Activated CD8-positive, alpha-beta T cell treated with anti-CD3 and anti-CD28 coated beads, Interleukin-2, amount 10 ng/mL, durations not matched to agents 7 days and 5 days (primary cell): ENCODE measurements around the gene KYAT1. TPM values are rescaled to one million over a fixed set of nuclear protein-coding genes. Genes with fewer than 3 reads are reported as not detected.
"Not testable (repeated sequence)": the region's sequence is repeated elsewhere in the genome, so short reads cannot be mapped to it uniquely, and the experiment has no call there.

Experiments
- ATAC-seq: fragments of 150-1000 bp; cut with Tn5 transposase; one replicate; pipeline ENCODE4 v1.10.0; 2021; ENCODE audit warnings: moderate library complexity
- CTCF ChIA-PET: fragments of 350-600 bp; sonication (Branson Sonifier 250); formaldehyde crosslinking; loops from one replicate; lab custom pipeline; 2021; ENCODE audit warnings: antibody characterized with exemption; lab: Charles Lee
- POLR2A ChIA-PET: fragments of 350-600 bp; sonication (Branson Sonifier 250); formaldehyde crosslinking; loops from one replicate; lab custom pipeline; 2021; ENCODE audit warnings: antibody characterized with exemption; lab: Charles Lee
- DNase-seq: peaks from one replicate; pipeline ENCODE4 v3.0.0-alpha.2; 2020
- H3K27ac Mint-ChIP-seq: one replicate; pipeline ENCODE4 v1.8.0; 2021; ENCODE audit warnings: mild to moderate bottlenecking, mixed read lengths
- H3K27me3 Mint-ChIP-seq: one replicate; pipeline ENCODE4 v1.8.0; 2021; ENCODE audit warnings: low read depth, mixed read lengths
- H3K36me3 Mint-ChIP-seq: one replicate; pipeline ENCODE4 v1.8.0; 2021; ENCODE audit warnings: low read depth, mixed read lengths
- H3K4me1 Mint-ChIP-seq: one replicate; pipeline ENCODE4 v1.8.0; 2021; ENCODE audit warnings: low read depth, mixed read lengths
- H3K4me3 Mint-ChIP-seq: one replicate; pipeline ENCODE4 v1.8.0; 2021; ENCODE audit warnings: mild to moderate bottlenecking, mixed read lengths
- H3K9me3 Mint-ChIP-seq: one replicate; pipeline ENCODE4 v1.8.0; 2022; ENCODE audit warnings: mixed read lengths; ENCODE audit not compliant: insufficient read depth
- total RNA-seq, 2 experiments: library from RNA; stranded (reverse); gene quantifications; one replicate each; pipeline ENCODE4 v1.2.3, GENCODE V29; 2021

Gene KYAT1
- total RNA-seq, 2 experiments from 2014 or later = 12.6 to 13.0 TPM

DNA sequence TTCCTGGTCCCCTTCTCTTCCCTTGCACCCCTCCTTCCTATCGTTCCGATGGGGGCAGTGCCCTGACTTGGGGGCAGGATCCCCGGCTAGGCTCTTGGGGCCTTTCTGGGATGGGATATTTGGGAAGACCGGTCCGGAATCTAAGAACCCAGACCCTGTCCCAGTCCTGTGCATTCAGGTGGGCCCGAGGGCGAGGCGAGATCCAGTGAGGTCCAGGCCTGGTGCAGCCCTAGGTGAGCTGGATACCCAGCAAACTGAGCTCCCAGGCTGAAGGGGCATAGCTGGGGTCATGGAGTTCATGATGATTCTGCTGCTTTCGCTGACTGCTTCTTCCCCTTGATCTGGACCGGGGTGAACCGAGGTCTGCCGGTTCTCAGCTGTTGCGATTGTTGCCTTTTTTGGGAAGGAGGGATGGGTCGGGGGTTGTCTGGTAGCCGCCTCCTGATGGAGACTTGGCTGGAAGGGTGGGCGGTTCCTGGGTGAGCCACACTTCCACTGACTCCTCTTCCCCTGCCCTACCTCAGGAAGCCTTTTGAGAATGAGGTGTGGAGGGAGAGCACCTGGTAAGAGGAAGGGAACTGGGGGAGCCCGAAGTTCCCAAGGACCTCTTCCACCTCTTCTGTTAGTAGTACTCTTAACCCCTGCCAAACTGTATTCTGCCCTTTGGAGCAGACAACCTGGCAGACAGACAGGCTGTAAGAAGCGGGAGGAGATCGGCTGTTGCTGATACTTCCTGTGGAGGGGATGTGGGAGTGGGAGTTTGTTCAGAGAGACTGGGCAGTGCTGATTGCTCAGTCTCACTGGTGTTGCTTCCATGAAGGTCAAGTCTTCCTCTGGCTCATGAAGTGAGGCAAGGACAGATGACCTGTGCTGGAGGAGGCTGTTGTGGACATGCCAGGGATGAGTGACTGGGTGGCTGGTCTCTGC, 1.2 kb upstream of the KYAT1 start:
- peak overlapping the region; percentile 96 for H3K4me3 Mint-ChIP-seq
- H3K27me3 Mint-ChIP-seq = no peaks in the 10 kb centered on the region
- POLR2A ChIA-PET = interaction anchor here (0.6 to 2.2 kb wide), 4 partner anchors 18 to 199 kb away, joined by 3 to 20 read pairs (median 3); partner anchors contain the start of gene SH3GLB2
- no peaks in the 10 kb centered on the region for H3K9me3 Mint-ChIP-seq
- ATAC-seq (no peak), DNase-seq (peak; percentile 34)
- peaks cover 38% of the 10 kb centered on the region for H3K36me3 Mint-ChIP-seq
- H3K4me1 Mint-ChIP-seq = peaks cover 55% of the 10 kb centered on the region
- CTCF ChIA-PET = interaction anchor here (0.6 to 2.9 kb wide), 6 partner anchors 8 to 65 kb away, joined by 3 to 13 read pairs (median 6); partner anchors contain the start of gene ENDOG
- H3K27ac Mint-ChIP-seq = peak overlapping the region; percentile 89

DNA sequence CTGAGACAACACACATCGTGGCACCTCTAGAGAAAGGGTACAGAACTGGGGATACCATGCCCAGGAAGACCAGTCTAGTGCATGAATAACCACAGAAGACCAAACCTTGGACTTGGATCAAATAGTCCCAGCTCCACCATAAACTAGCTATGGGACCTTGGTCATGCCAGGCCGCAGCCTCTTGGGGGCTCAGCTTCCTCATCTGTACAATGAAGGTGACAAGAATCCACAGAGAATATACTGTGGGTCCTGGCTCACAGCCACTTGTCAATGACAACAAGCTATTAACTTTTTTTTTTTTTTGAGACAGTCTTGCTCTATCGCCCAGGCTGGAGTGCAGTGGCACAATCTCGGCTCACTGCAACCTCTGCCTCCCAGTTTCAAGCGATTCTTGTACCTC, 3.9 kb downstream of the KYAT1 start:
- CTCF ChIA-PET = interaction anchor here (0.6 to 2.8 kb wide), 7 partner anchors 9 to 266 kb away, joined by 3 to 23 read pairs (median 3); partner anchors contain the start of gene ENDOG
- Mint-ChIP-seq H3K27ac (no peak overlapping the region), H3K9me3 (no peaks in the 10 kb centered on the region), H3K4me3 (no peak overlapping the region), H3K4me1 (peaks cover 23% of the 10 kb centered on the region), H3K27me3 (no peaks in the 10 kb centered on the region), H3K36me3 (peaks cover 6% of the 10 kb centered on the region)
- POLR2A ChIA-PET = interaction anchor here (0.6 to 0.7 kb wide), 4 partner anchors 47 to 315 kb away, joined by 3 to 5 read pairs (median 3); no protein-coding TSS in a partner anchor
- ATAC-seq (no peak), DNase-seq (no peak)

DNA sequence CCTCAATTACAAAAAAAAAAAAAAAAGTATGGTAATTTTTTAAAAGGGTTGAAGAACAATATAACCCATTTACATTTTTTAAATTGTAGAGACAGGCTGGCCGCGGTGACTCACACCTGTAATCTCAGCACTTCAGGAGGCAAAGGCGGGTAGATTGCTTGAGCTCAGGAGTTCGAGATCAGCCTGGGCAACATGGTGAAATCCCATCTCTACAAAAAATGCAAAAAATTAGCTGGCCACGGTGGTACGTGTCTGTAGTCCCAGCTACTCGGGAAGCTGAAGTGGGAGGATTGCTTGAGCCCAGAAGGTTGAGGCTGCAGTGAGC, 10.8 kb downstream of the KYAT1 start:
- H3K4me3 Mint-ChIP-seq, DNase-seq, H3K4me1 Mint-ChIP-seq, H3K36me3 Mint-ChIP-seq, H3K9me3 Mint-ChIP-seq, POLR2A ChIA-PET, ATAC-seq, H3K27me3 Mint-ChIP-seq, H3K27ac Mint-ChIP-seq: not testable (repeated sequence)
- CTCF ChIA-PET = interaction anchor here (1.3 to 2.9 kb wide), 4 partner anchors 10 to 232 kb away, joined by 3 to 17 read pairs (median 4); no protein-coding TSS in a partner anchor

DNA sequence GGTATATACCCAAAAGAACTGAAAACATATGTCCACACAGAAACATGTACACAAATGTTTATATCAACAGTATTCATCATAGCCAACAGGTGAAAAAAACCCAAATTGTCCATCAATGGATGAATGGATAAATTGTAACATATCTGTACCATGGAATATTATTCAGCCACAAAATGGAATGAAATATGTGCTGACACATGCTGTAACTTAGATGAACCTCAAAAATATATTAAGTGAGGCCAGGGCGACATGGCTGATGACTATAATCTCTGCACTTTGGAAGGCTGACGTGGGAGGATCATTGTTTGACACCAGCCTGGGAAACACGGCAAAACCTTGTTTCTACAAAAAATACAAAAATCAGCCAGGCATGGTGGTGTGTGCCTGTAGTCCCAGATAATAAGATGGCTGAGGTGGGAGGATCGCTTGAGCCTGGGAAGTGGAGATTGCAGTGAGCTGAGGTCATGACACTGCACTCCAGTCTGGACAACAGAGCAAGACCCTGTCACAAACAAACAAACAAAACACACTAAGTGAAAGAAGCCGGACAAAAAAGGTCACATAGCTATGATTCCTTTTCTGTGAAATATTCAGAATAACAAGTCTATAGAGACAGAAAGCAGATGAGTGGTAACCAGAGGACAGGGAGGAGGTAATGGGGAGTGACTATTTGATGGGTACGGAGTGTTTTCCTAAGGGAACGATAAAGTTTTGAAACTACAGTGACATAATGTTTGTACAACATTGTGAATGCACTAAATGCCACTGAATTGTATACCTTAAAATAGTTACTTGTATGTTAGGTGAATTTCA, 11.4 kb downstream of the KYAT1 start:
- Mint-ChIP-seq H3K4me3 (no peak overlapping the region), H3K4me1 (peaks cover 6% of the 10 kb centered on the region), H3K27ac (no peak overlapping the region), H3K27me3 (no peaks in the 10 kb centered on the region), H3K36me3 (peaks cover 6% of the 10 kb centered on the region), H3K9me3 (no peaks in the 10 kb centered on the region)
- DNase-seq (no peak), ATAC-seq (no peak)
- ChIA-PET POLR2A (no interaction called here), CTCF (interaction anchor here (1.3 to 2.9 kb wide), 4 partner anchors 10 to 232 kb away, joined by 3 to 17 read pairs (median 4); no protein-coding TSS in a partner anchor)

DNA sequence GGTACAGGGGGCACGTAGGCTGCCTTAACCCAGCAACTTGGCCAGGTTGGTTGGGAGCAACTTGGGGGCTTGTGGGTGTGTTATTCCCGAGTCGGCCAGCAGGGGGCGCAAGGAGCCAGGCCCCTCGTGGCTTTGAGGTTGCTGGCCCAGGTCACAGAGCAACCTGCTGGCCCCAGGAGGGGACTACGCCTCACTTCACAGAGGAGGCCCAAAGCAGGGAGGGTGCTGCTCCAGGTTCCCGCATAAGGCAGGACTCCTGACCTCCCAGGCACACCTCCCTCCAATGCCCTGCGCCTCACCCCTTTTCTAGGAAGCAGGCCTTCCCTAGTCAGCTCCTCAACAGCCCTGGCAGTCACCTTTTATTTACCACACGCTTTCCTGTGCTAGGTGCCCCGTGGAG, 18.1 kb downstream of the KYAT1 start:
- ChIA-PET CTCF (interaction anchor here (0.6 to 10.6 kb wide), 8 partner anchors 11 to 173 kb away, joined by 3 to 160 read pairs (median 6); partner anchors contain the start of gene MIGA2), POLR2A (interaction anchor here (0.7 kb wide), 1 partner anchor 64 kb away, joined by 3 read pairs; no protein-coding TSS in a partner anchor)
- Mint-ChIP-seq H3K27ac (no peak overlapping the region), H3K27me3 (no peaks in the 10 kb centered on the region), H3K4me1 (peaks cover 11% of the 10 kb centered on the region), H3K9me3 (no peaks in the 10 kb centered on the region), H3K36me3 (no peaks in the 10 kb centered on the region), H3K4me3 (no peak overlapping the region)
- DNase-seq (peak; percentile 91), ATAC-seq (peak; percentile 98)

DNA sequence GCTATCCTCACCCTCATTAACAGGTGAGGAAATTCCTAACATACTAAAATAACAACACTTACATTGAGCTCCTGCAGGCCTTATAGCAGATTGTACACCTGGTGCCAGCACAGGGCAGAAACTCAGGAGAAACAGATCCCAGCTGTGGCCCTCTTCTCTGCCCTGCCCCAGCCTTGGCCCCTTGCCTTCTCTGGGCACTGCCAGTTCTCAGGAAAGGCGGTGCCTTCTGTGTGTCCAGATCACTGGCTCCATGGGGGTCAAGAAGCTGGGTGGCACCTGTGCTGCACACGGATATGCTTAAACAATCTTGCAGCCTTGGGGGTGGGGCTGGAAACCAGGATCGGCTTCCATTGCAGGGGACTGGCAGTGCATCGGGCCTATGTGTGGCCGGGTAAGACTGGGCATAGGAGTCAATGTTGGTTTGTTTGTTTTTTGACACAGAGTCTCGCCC, 19.3 kb downstream of the KYAT1 start:
- H3K4me1 Mint-ChIP-seq = peaks cover 11% of the 10 kb centered on the region
- POLR2A ChIA-PET = interaction anchor here (0.9 kb wide), 1 partner anchor 585 kb away, joined by 4 read pairs; no protein-coding TSS in a partner anchor
- CTCF ChIA-PET = interaction anchor here (0.8 to 10.6 kb wide), 5 partner anchors 9 to 174 kb away, joined by 3 to 160 read pairs (median 7); partner anchors contain the start of genes KYAT1, LRRC8A and MIGA2
- no peak overlapping the region for H3K4me3 Mint-ChIP-seq
- no peak for DNase-seq
- ATAC-seq = no peak
- no peaks in the 10 kb centered on the region for H3K36me3 Mint-ChIP-seq
- no peak overlapping the region for H3K27ac Mint-ChIP-seq
- no peaks in the 10 kb centered on the region for H3K9me3 Mint-ChIP-seq
- no peaks in the 10 kb centered on the region for H3K27me3 Mint-ChIP-seq

DNA sequence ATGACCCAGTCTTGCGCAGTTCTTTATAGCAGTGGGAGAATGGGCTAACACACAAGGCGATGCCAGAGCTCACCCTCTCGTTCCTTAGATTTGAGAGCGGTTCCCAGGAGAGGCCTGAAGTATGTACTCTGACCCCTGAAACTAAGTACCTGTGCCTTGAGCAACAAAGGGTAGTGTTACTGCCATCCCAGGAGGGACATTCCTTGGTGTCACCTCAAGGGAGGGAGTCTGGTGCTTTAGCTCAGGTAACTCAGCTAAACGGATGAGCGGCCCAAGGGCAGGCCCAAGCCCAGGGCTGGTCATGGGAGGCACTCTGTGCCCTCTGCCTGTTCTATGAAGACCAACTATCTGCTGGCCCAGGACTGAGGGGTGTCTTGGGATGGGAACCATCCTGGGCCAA, 20.2 kb downstream of the KYAT1 start:
- POLR2A ChIA-PET = interaction anchor here (1.0 kb wide), 1 partner anchor 213 kb away, joined by 3 read pairs; no protein-coding TSS in a partner anchor
- CTCF ChIA-PET = interaction anchor here (0.5 to 10.6 kb wide), 4 partner anchors 8 to 562 kb away, joined by 3 to 160 read pairs (median 12); partner anchors contain the start of genes KYAT1 and LRRC8A
- Mint-ChIP-seq H3K36me3 (no peaks in the 10 kb centered on the region), H3K4me1 (peaks cover 11% of the 10 kb centered on the region), H3K4me3 (no peak overlapping the region), H3K27me3 (no peaks in the 10 kb centered on the region), H3K27ac (no peak overlapping the region), H3K9me3 (no peaks in the 10 kb centered on the region)
- ATAC-seq = no peak
- DNase-seq = no peak

DNA sequence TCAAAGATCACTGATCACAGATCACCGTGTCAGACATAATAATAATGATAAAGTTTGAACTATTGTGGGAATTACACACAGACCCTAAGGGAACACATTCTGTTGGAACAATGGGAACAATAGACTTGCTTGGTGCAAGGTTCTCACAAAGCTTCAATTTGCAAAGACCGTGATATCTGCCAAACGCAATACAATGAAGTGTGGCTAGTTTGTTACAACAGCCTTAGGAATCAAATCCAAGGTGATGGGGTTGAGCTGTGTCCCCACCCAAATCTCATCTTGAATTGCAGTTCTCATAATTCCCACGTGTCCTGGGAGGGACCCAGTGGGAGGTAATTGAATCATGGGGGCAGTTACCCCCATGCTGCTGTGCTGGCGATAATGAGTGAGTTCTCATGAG, 20.8 kb downstream of the KYAT1 start:
- H3K4me3 Mint-ChIP-seq = no peak overlapping the region
- H3K36me3 Mint-ChIP-seq = no peaks in the 10 kb centered on the region
- no peaks in the 10 kb centered on the region for H3K27me3 Mint-ChIP-seq
- DNase-seq (no peak), ATAC-seq (no peak)
- no peaks in the 10 kb centered on the region for H3K9me3 Mint-ChIP-seq
- ChIA-PET CTCF (interaction anchor here (0.5 to 10.6 kb wide), 4 partner anchors 8 to 562 kb away, joined by 3 to 160 read pairs (median 12); partner anchors contain the start of genes KYAT1 and LRRC8A), POLR2A (interaction anchor here (1.0 kb wide), 1 partner anchor 212 kb away, joined by 3 read pairs; no protein-coding TSS in a partner anchor)
- H3K27ac Mint-ChIP-seq = no peak overlapping the region
- H3K4me1 Mint-ChIP-seq = peaks cover 11% of the 10 kb centered on the region

DNA sequence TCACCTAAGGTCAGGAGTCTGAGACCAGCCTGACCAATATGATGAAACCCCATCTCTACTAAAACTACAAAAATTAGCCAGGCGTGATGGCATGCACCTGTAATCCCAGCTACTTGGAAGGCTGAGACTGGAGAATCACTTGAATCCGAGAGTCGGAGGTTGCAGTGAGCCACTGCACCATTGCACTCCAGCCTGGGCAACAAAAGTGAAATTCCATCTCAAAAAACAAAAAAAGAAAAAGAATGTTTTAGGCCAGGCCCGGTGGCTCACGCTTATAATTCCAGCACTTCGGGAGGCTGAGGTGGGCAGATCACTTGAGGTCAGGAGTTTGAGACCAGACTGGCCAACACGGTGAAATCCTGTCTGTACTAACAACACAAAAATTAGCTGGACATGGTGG, 23.3 kb downstream of the KYAT1 start:
- H3K4me3 Mint-ChIP-seq, ATAC-seq, H3K27ac Mint-ChIP-seq, DNase-seq, H3K4me1 Mint-ChIP-seq, H3K9me3 Mint-ChIP-seq, H3K27me3 Mint-ChIP-seq, H3K36me3 Mint-ChIP-seq, POLR2A ChIA-PET: not testable (repeated sequence)
- CTCF ChIA-PET = interaction anchor here (10.6 kb wide), 1 partner anchor 68 kb away, joined by 160 read pairs; no protein-coding TSS in a partner anchor

DNA sequence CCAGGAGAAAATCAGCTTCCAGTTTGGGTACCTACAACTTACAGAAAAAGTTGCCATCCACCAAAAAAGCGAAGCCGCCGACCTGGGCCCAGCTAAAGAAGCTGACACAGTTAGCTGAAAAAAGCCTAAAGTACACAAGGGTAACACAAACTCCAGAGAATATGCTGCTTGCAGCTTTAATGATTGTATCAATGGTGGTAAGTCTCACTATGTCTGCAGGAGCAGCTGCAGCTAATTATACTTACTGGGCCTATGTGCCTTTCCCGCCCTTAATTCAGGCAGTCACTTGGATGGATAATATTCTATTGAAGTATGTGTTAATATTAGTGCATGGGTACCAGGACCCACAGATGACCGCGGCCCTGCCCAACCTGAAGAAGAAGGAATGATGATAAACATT, 27.3 kb downstream of the KYAT1 start:
- H3K27ac Mint-ChIP-seq, H3K4me1 Mint-ChIP-seq, ATAC-seq, POLR2A ChIA-PET, H3K27me3 Mint-ChIP-seq, DNase-seq, H3K9me3 Mint-ChIP-seq, H3K4me3 Mint-ChIP-seq: not testable (repeated sequence)
- H3K36me3 Mint-ChIP-seq = peaks cover 15% of the 10 kb centered on the region
- CTCF ChIA-PET = interaction anchor here (3.0 kb wide), 2 partner anchors 8 to 74 kb away, joined by 16 to 32 read pairs; no protein-coding TSS in a partner anchor
